Activated B cell treated with CpG ODN at 0.5 μM for 24 hours (primary cell): ENCODE measurements around the gene MACROD2. TPM values are rescaled to one million over a fixed set of nuclear protein-coding genes. Genes with fewer than 3 reads are reported as not detected.

ENCODE experiments used
- ATAC-seq: fragments of 200-7000 bp; cut with Tn5 transposase; one replicate; pipeline ENCODE4 v1.10.0; 2021; ENCODE audit warnings: low read depth, mild to moderate bottlenecking, moderate library complexity
- CTCF ChIA-PET: fragments of 350-600 bp; sonication (Branson Sonifier 250); formaldehyde crosslinking; loops from one replicate; lab custom pipeline; 2021; ENCODE audit warnings: antibody characterized with exemption; lab: Charles Lee
- POLR2A ChIA-PET: fragments of 350-600 bp; sonication (Branson Sonifier 250); formaldehyde crosslinking; loops from one replicate; lab custom pipeline; 2021; ENCODE audit warnings: antibody characterized with exemption; lab: Charles Lee
- DNase-seq: peaks from one replicate; pipeline ENCODE4 v3.0.0; 2022
- H3K27ac Mint-ChIP-seq: one replicate; pipeline ENCODE4 v1.8.0; 2020; ENCODE audit warnings: mixed read lengths
- H3K27me3 Mint-ChIP-seq: one replicate; pipeline ENCODE4 v1.8.0; 2021; ENCODE audit warnings: mixed read lengths
- H3K36me3 Mint-ChIP-seq: one replicate; pipeline ENCODE4 v1.8.0; 2021; ENCODE audit warnings: low read depth, mixed read lengths
- H3K4me1 Mint-ChIP-seq: one replicate; pipeline ENCODE4 v1.8.0; 2021; ENCODE audit warnings: mixed read lengths
- H3K4me3 Mint-ChIP-seq: one replicate; pipeline ENCODE4 v1.8.0; 2020; ENCODE audit warnings: mild to moderate bottlenecking, mixed read lengths
- H3K9me3 Mint-ChIP-seq: one replicate; pipeline ENCODE4 v1.8.0; 2020; ENCODE audit warnings: mixed read lengths
- intact Hi-C: fragments of 100-400 bp; cut with micrococcal nuclease; formaldehyde crosslinking; loops from one replicate; pipeline ENCODE4 v1.15.1; 2024
- total RNA-seq: library from RNA; stranded (reverse); gene quantifications from 2 replicates; pipeline ENCODE4 v1.2.3, GENCODE V29; 2022
- TF ChIP-seq, protein P1 (sequence below): fragments of 200-600 bp; IDR thresholded peaks from one replicate; pipeline ENCODE4 v1.8.0; 2022; ENCODE audit warnings: antibody characterized with exemption, mild to moderate bottlenecking

The MACROD2 gene
- total RNA-seq, 1 donor from 2014 or later, result 55.1 TPM

DNA sequence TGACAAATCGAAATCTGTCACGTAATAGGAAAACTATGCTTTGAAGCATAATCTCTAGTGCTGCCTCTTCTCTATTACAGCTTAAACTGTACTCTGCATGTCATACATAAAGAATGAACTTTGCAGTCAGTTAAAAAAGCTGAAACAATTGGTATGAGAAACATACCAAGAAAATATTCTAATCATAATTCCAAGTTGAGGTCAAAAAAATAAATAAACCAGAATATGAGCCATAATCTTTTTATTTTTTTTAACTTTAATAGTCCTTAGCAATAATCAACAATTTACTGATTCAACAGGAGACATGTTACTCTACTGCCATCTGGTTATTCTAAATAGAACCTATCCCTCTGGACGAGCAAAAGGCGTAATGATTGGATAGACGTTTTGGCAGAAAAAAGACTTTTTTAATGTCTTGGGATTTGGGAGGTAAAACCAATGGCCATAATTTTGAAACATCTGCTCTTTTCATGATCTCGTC lies 566.5 kb downstream of the MACROD2 start:
- ChIA-PET CTCF (no interaction called here), POLR2A (no interaction called here)
- Mint-ChIP-seq H3K27ac (no peak overlapping the region), H3K4me3 (no peak overlapping the region), H3K4me1 (no peaks in the 10 kb centered on the region), H3K36me3 (no peaks in the 10 kb centered on the region), H3K9me3 (peaks cover 14% of the 10 kb centered on the region), H3K27me3 (no peaks in the 10 kb centered on the region)
- ATAC-seq, result no peak
- no peak for DNase-seq
- TF ChIP-seq, protein P1, sequence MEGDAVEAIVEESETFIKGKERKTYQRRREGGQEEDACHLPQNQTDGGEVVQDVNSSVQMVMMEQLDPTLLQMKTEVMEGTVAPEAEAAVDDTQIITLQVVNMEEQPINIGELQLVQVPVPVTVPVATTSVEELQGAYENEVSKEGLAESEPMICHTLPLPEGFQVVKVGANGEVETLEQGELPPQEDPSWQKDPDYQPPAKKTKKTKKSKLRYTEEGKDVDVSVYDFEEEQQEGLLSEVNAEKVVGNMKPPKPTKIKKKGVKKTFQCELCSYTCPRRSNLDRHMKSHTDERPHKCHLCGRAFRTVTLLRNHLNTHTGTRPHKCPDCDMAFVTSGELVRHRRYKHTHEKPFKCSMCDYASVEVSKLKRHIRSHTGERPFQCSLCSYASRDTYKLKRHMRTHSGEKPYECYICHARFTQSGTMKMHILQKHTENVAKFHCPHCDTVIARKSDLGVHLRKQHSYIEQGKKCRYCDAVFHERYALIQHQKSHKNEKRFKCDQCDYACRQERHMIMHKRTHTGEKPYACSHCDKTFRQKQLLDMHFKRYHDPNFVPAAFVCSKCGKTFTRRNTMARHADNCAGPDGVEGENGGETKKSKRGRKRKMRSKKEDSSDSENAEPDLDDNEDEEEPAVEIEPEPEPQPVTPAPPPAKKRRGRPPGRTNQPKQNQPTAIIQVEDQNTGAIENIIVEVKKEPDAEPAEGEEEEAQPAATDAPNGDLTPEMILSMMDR, result no peak
- intact Hi-C loops, result no loop called here

DNA sequence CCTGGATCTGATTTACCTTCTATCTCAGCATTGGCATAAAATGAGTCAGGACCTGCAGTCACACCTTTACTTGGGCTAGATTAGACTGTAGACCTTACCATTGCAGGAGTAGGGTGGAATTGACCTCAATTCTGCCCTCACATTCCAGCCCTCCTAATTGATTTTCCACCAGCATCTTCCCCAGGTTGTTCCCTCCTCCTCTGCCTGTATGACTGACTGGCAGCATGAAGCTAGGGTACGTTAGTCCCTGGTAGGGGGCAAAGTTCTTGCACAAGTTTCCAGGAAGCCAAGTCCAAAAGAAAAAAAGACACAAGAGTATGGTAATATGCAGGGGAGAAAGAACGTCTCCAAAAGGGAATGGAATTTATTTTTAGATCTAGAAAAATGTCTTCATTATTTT lies 567.7 kb downstream of the MACROD2 start:
- Mint-ChIP-seq H3K4me1 (no peaks in the 10 kb centered on the region), H3K27ac (no peak overlapping the region), H3K36me3 (no peaks in the 10 kb centered on the region), H3K4me3 (no peak overlapping the region), H3K27me3 (no peaks in the 10 kb centered on the region), H3K9me3 (peaks cover 14% of the 10 kb centered on the region)
- intact Hi-C loops, result no loop called here
- DNase-seq (no peak), ATAC-seq (no peak)
- TF ChIP-seq, protein P1, result no peak
- CTCF ChIA-PET, result no interaction called here
- POLR2A ChIA-PET, result no interaction called here

DNA sequence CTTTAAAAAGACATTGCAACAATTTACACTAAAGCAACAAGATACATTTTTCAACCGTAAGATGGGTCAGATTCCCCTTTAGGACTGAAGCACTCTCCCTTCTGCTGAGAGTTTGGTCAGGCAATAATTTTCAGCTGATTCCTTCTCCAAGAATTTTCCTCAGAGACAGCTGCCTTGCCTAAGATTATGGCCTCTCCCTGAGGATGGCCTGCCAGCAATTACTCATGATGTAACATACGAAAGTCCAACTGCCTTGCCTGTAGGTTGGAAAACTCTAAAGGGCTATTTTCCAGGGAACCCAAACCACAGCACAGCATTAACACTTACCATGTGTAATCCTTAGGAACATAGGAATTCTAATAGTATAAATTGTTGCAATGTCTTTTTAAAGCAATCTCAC lies 571.2 kb downstream of the MACROD2 start:
- Mint-ChIP-seq H3K27me3 (no peaks in the 10 kb centered on the region), H3K4me3 (no peak overlapping the region), H3K27ac (no peak overlapping the region), H3K36me3 (no peaks in the 10 kb centered on the region), H3K9me3 (peaks cover 14% of the 10 kb centered on the region), H3K4me1 (no peaks in the 10 kb centered on the region)
- POLR2A ChIA-PET, result no interaction called here
- ATAC-seq (no peak), DNase-seq (no peak)
- intact Hi-C loops, result no loop called here
- CTCF ChIA-PET, result no interaction called here
- TF ChIP-seq, protein P1, result no peak

DNA sequence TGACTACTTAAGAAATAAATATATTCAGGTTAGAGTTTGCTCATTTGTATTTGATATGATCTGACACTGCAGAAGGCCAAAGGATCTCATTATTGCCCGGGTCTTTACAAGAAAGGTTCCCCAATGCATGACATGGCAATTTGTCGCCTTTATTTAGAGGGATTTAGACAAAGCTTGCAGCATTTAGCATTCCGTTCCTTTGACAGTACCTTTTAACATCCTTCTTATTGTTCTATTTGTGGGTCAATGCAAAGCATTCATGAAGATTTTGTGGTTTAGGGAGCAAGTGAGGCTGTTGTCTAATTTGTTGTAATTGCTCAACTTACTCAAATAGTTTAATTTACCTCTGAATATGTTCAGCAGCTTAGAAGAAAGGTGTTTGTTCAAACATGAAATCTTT lies 572.9 kb downstream of the MACROD2 start:
- ATAC-seq, result no peak
- ChIA-PET CTCF (no interaction called here), POLR2A (no interaction called here)
- no peak for DNase-seq
- no peaks in the 10 kb centered on the region for H3K27me3 Mint-ChIP-seq
- peaks cover 14% of the 10 kb centered on the region for H3K9me3 Mint-ChIP-seq
- TF ChIP-seq, protein P1, result no peak
- intact Hi-C loops, result no loop called here
- no peak overlapping the region for H3K27ac Mint-ChIP-seq
- H3K4me3 Mint-ChIP-seq, result no peak overlapping the region
- no peaks in the 10 kb centered on the region for H3K4me1 Mint-ChIP-seq
- no peaks in the 10 kb centered on the region for H3K36me3 Mint-ChIP-seq

DNA sequence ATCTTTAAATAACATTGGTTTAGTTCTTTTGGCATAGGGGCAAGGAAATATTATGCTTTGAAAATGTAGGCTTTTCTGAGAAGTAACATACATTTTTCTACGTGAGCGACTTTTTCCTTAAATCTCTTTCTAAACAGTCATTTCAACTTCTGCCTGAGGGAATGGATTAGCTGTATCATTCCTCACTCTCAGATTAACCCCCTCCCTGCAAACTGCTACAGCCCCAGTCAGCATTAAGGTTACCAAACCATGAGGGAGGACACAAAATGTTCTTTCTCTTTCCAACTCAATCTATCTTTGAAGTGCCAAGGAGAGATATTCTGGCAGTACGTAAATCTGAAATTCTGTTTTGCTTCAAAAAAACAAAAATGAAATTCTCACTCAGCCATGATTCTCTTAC lies 573.4 kb downstream of the MACROD2 start:
- CTCF ChIA-PET, result no interaction called here
- intact Hi-C loops, result no loop called here
- H3K36me3 Mint-ChIP-seq, result no peaks in the 10 kb centered on the region

More for the DNA sequence above, 573.4 kb downstream of the MACROD2 start:
- ATAC-seq, result no peak
- POLR2A ChIA-PET, result no interaction called here
- Mint-ChIP-seq H3K4me3 (no peak overlapping the region), H3K27me3 (no peaks in the 10 kb centered on the region), H3K9me3 (peaks cover 14% of the 10 kb centered on the region), H3K27ac (no peak overlapping the region), H3K4me1 (no peaks in the 10 kb centered on the region)
- TF ChIP-seq, protein P1, result no peak
- no peak for DNase-seq
